ENCODE data around the gene KRT10. TPM values are rescaled to one million over a fixed set of nuclear protein-coding genes. Genes with fewer than 3 reads are reported as not detected.

KRT10 gene
- total RNA-seq, 1 donor from 2014 or later: 52.9 TPM

DNA sequence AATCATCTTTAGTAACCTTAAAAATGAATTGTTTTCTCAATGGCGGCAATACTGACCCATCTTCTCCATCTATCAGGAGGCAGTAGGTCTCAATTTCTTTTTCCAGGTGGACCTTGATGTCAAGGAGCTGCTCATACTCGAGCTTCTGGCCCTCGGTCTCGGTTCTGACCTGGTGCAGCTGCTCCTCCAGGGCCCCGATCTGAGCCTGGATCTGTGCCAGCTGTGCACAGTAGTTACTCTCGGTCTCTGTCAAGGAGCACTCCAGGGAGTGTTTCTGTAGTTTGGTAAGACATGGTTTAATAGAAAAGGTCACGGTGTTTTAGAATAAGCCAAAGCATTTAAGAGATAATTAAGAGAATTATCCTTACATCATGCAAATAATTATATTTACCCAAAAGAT is 45.0 kb downstream of the KRT10 start:
- no peak for TF ChIP-seq CTCF (IDR thresholded peaks at IDR 0.05)
- no peak for DNase-seq (ENCODE audit: low spot score)
- no peaks in the 10 kb centered on the region for H3K9me3 Mint-ChIP-seq (ENCODE audit: low read depth)
- H3K4me3 Mint-ChIP-seq (ENCODE audit: unreplicated experiment): no peak overlapping the region
- no peaks in the 10 kb centered on the region for H3K4me1 Mint-ChIP-seq (ENCODE audit: low read depth)
- no peak overlapping the region for H3K27ac Mint-ChIP-seq (ENCODE audit: unreplicated experiment)
- H3K36me3 Mint-ChIP-seq (ENCODE audit: low read depth): no peaks in the 10 kb centered on the region
- peaks cover 56% of the 10 kb centered on the region for H3K27me3 Mint-ChIP-seq (ENCODE audit: low read depth)

DNA sequence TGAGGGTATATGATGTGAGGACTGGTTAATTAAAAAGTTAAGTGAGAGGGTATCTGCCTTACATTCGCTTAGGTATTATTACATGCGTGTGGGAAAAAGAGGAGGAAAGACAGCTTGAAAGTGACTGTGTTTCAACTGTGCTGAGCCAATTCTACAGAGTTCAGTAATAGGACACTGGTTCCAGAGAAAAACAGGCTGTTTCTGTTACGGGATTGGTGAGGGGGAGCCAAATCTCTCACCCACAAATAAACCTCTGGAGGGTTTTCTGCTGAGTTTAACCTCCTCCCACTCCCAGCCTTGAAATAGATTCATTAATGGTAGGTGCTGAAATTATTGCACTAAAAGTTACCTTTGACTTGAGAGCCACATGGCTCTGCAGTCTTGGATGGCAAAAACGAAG is 46.5 kb downstream of the KRT10 start:
- TF ChIP-seq CTCF (IDR thresholded peaks at IDR 0.05): no peak
- H3K27me3 Mint-ChIP-seq (ENCODE audit: low read depth): peaks cover 61% of the 10 kb centered on the region
- H3K36me3 Mint-ChIP-seq (ENCODE audit: low read depth): no peaks in the 10 kb centered on the region
- no peak overlapping the region for H3K4me3 Mint-ChIP-seq (ENCODE audit: unreplicated experiment)
- no peak for DNase-seq (ENCODE audit: low spot score)
- H3K4me1 Mint-ChIP-seq (ENCODE audit: low read depth): no peaks in the 10 kb centered on the region
- H3K27ac Mint-ChIP-seq (ENCODE audit: unreplicated experiment): no peak overlapping the region
- no peaks in the 10 kb centered on the region for H3K9me3 Mint-ChIP-seq (ENCODE audit: low read depth)

DNA sequence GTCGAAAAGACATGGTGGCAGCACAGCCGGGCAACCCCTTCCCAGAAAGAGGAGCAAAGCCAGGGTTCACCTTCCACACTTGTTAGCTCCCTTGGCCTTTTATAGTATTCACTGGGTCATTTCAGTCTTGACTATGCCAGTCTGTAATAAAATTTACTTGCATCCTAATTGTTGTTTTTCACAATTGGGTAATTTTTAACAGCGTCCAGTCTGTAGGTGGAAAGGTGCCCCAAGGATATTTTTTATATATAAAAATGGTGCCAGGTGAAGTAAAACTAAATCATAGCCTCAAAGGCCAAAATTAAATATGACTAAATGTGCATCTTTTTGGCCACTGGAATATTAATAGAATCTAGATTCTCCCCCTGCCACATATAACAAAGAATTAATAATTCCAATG is 50.3 kb downstream of the KRT10 start, which contains the start of gene KRT26:
KRT26 (minus strand) TSS at position 101 of the 400 bp plus-strand sequence; CDS start at position 13, 88 bp downstream.
- no peak for TF ChIP-seq CTCF (IDR thresholded peaks at IDR 0.05)
- H3K4me1 Mint-ChIP-seq (ENCODE audit: low read depth): no peaks in the 10 kb centered on the region
- H3K27ac Mint-ChIP-seq (ENCODE audit: unreplicated experiment): no peak within 1 kb of the TSS
- DNase-seq (ENCODE audit: low spot score): no peak
- no peaks in the 10 kb centered on the region for H3K9me3 Mint-ChIP-seq (ENCODE audit: low read depth)
- no peak within 1 kb of the TSS for H3K4me3 Mint-ChIP-seq (ENCODE audit: unreplicated experiment)
- H3K36me3 Mint-ChIP-seq (ENCODE audit: low read depth): no peaks in the 10 kb centered on the region
- peaks cover 54% of the 10 kb centered on the region for H3K27me3 Mint-ChIP-seq (ENCODE audit: low read depth)

Other genes starting within 250 kb of the KRT10 start
- gene SMARCE1, start 174.8 kb downstream of the KRT10 start, total RNA-seq: 92.9 to 120 TPM (median 93.1 TPM) in 3 replicates
- not detected in 3 replicates for gene KRT222, start 157.4 kb downstream of the KRT10 start, total RNA-seq
- not detected in 3 replicates for gene KRT24, start 118.9 kb downstream of the KRT10 start, total RNA-seq
- not detected in 3 replicates for gene KRT25, start 67.3 kb downstream of the KRT10 start, total RNA-seq
- gene KRT26, start 50.4 kb downstream of the KRT10 start, total RNA-seq: not detected in 3 replicates
- gene KRT27, start 40.1 kb downstream of the KRT10 start, total RNA-seq: not detected in 3 replicates
- gene KRT28, start 22.7 kb downstream of the KRT10 start, total RNA-seq: not detected in 3 replicates
- not detected in 3 replicates for gene KRT12, start 44.6 kb upstream of the KRT10 start, total RNA-seq
- not detected in 3 replicates for gene KRT20, start 62.6 kb upstream of the KRT10 start, total RNA-seq
- gene KRT23, start 115.0 kb upstream of the KRT10 start, total RNA-seq: not detected in 3 replicates
- gene KRT39, start 144.3 kb upstream of the KRT10 start, total RNA-seq: not detected in 3 replicates
- not detected in 3 replicates for gene KRT40, start 161.7 kb upstream of the KRT10 start, total RNA-seq
- not detected in 3 replicates for gene KRTAP3-3, start 171.6 kb upstream of the KRT10 start, total RNA-seq
- not detected in 3 replicates for gene KRTAP3-2, start 177.3 kb upstream of the KRT10 start, total RNA-seq
- not detected in 3 replicates for gene KRTAP3-1, start 186.5 kb upstream of the KRT10 start, total RNA-seq
- not detected in 3 replicates for gene KRTAP1-5, start 204.6 kb upstream of the KRT10 start, total RNA-seq
- gene KRTAP1-4, start 207.6 kb upstream of the KRT10 start, total RNA-seq: not detected in 3 replicates
- gene KRTAP1-3, start 212.3 kb upstream of the KRT10 start, total RNA-seq: not detected in 3 replicates
- not detected in 3 replicates for gene KRTAP1-1, start 218.8 kb upstream of the KRT10 start, total RNA-seq
- gene KRTAP2-1, start 224.7 kb upstream of the KRT10 start, total RNA-seq: not detected in 3 replicates
- not detected in 3 replicates for gene KRTAP2-2, start 232.6 kb upstream of the KRT10 start, total RNA-seq
- not detected in 3 replicates for gene KRTAP2-3, start 237.5 kb upstream of the KRT10 start, total RNA-seq
- not detected in 3 replicates for gene KRTAP2-4, start 243.3 kb upstream of the KRT10 start, total RNA-seq